Fibroblast of lung (primary cell): ENCODE measurements around the gene FDXACB1.

Experiments
- EZH2 ChIP-seq: IDR thresholded peaks from 2 replicates; pipeline ENCODE4 v1.5.1; 2012; ENCODE audit warnings: low read length, control low read depth, mild to moderate bottlenecking; ENCODE audit errors: missing control alignments
- TF ChIP-seq, protein P1 (sequence below), 2 donors: IDR thresholded peaks in 1 of 2; conservative IDR thresholded peaks in 1 of 2; 1 replicate in 1 of 2; 2 replicates in 1 of 2; pipeline ENCODE4 v1.5.1; 2011 to 2012; ENCODE audit warnings: low read length in 2 of 2, control low read depth in 1 of 2, inconsistent platforms in 1 of 2, low read depth in 1 of 2, mild to moderate bottlenecking in 1 of 2

- no peak for TF ChIP-seq EZH2
- TF ChIP-seq, protein P1, sequence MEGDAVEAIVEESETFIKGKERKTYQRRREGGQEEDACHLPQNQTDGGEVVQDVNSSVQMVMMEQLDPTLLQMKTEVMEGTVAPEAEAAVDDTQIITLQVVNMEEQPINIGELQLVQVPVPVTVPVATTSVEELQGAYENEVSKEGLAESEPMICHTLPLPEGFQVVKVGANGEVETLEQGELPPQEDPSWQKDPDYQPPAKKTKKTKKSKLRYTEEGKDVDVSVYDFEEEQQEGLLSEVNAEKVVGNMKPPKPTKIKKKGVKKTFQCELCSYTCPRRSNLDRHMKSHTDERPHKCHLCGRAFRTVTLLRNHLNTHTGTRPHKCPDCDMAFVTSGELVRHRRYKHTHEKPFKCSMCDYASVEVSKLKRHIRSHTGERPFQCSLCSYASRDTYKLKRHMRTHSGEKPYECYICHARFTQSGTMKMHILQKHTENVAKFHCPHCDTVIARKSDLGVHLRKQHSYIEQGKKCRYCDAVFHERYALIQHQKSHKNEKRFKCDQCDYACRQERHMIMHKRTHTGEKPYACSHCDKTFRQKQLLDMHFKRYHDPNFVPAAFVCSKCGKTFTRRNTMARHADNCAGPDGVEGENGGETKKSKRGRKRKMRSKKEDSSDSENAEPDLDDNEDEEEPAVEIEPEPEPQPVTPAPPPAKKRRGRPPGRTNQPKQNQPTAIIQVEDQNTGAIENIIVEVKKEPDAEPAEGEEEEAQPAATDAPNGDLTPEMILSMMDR (conservative IDR thresholded peaks at IDR 0.05 in 1 of 2, IDR thresholded peaks at IDR 0.05 in 1 of 2; ENCODE audit: low read depth in 1 of 2, low read length in 2 of 2): no peak
Measured at GRCh38 chr11:111879637-111879960, 634 bp upstream of the FDXACB1 start.
